Measurements from ENCODE around the gene GULP1. TPM values are rescaled to one million over a fixed set of nuclear protein-coding genes. Genes with fewer than 3 reads are reported as not detected.

The GULP1 gene
- polyA plus RNA-seq, 1 donor (not counting 4 experiments of a cell fraction or from before 2014, with no cell fraction given), result 11.7 TPM

- H3K36me3 ChIP-seq (ENCODE audit: control insufficient read depth in 2 of 2, extremely low read depth in 1 of 2, insufficient read depth in 2 of 2, low read length in 2 of 2), result no peaks in the 10 kb centered on the region
- H3K4me1 ChIP-seq (ENCODE audit: control insufficient read depth, extremely low read depth, insufficient read depth, low read length), result no peaks in the 10 kb centered on the region
- dilution Hi-C loops (cut with MboI; ENCODE audit: extremely low pct_ligation_motif_present, low sequenced_read_pairs), result loop anchor here (25.0 kb wide), 1 partner anchor 461 kb away; no protein-coding TSS in a partner anchor
- TF ChIP-seq CTCF (optimal IDR thresholded peaks at IDR 0.05 in 1 of 3, IDR thresholded peaks at IDR 0.05 in 1 of 3, conservative IDR thresholded peaks at IDR 0.05 in 1 of 3; ENCODE audit: extremely low read depth in 1 of 3, insufficient read depth in 2 of 3, low read length in 3 of 3) (no peak), EZH2 (IDR thresholded peaks at IDR 0.05; ENCODE audit: low read length) (no peak)
- no peak overlapping the region for H3K4me2 ChIP-seq (ENCODE audit: control insufficient read depth, extremely low read depth, insufficient read depth, low read depth, low read length)
- no peak for DNase-seq (ENCODE audit: low read depth, low spot score)
- no peak overlapping the region for H3K9ac ChIP-seq (ENCODE audit: control insufficient read depth, extremely low read depth, insufficient read depth, low read length)
- no peak overlapping the region for H3K27ac ChIP-seq (ENCODE audit: control insufficient read depth, insufficient read depth, low read length)
- no peak overlapping the region for H3K4me3 ChIP-seq (ENCODE audit: control insufficient read depth in 2 of 3, extremely low read depth in 1 of 3, insufficient read depth in 2 of 3, low read depth in 1 of 3, low read length in 3 of 3)
- FAIRE-seq, result no peak
- H3K9me1 ChIP-seq (ENCODE audit: control insufficient read depth, extremely low read depth, insufficient read depth, low read length), result no peaks in the 10 kb centered on the region
- no peaks in the 10 kb centered on the region for H3K9me3 ChIP-seq (ENCODE audit: control insufficient read depth, low read depth, low read length)
- H3K27me3 ChIP-seq (ENCODE audit: control insufficient read depth, extremely low read depth, insufficient read depth, low read length), result no peaks in the 10 kb centered on the region
- no peaks in the 10 kb centered on the region for H4K20me1 ChIP-seq (ENCODE audit: control insufficient read depth, extremely low read depth, insufficient read depth, low read length)
- no peak overlapping the region for H2AFZ ChIP-seq (ENCODE audit: control insufficient read depth, low read length)
- H3K79me2 ChIP-seq (ENCODE audit: control insufficient read depth, insufficient read depth, low read length), result no peaks in the 10 kb centered on the region
Observed at GRCh38 chr2:188526701-188527100, 235.0 kb downstream of the GULP1 start.

DNA sequence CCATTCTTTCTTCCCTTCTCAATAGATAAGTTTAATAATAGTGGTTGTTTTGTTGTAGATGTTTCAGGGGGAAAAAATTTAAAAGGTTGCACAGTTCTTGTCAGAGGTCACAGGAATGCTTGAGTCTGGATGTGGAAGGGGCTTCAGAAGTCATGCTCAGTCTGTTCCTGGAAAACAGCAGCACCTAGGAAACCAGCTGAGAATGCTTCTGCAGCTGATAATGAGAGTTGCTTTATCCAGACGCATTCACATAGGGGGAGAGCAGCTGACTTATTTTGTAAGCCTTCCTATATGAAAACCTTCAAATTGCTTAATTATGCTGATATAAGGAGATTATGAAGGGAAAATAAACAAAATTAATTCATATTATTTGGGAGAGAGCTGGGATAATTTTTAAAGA is 235.5 kb downstream of the GULP1 start:
- Histone ChIP-seq H3K9me3 (ENCODE audit: control insufficient read depth, low read depth, low read length) (no peaks in the 10 kb centered on the region), H3K4me3 (ENCODE audit: control insufficient read depth in 2 of 3, extremely low read depth in 1 of 3, insufficient read depth in 2 of 3, low read depth in 1 of 3, low read length in 3 of 3) (no peak overlapping the region), H3K4me1 (ENCODE audit: control insufficient read depth, extremely low read depth, insufficient read depth, low read length) (no peaks in the 10 kb centered on the region), H3K4me2 (ENCODE audit: control insufficient read depth, extremely low read depth, insufficient read depth, low read depth, low read length) (no peak overlapping the region), H2AFZ (ENCODE audit: control insufficient read depth, low read length) (no peak overlapping the region), H3K9ac (ENCODE audit: control insufficient read depth, extremely low read depth, insufficient read depth, low read length) (no peak overlapping the region), H3K9me1 (ENCODE audit: control insufficient read depth, extremely low read depth, insufficient read depth, low read length) (no peaks in the 10 kb centered on the region), H4K20me1 (ENCODE audit: control insufficient read depth, extremely low read depth, insufficient read depth, low read length) (no peaks in the 10 kb centered on the region), H3K79me2 (ENCODE audit: control insufficient read depth, insufficient read depth, low read length) (no peaks in the 10 kb centered on the region), H3K36me3 (ENCODE audit: control insufficient read depth in 2 of 2, extremely low read depth in 1 of 2, insufficient read depth in 2 of 2, low read length in 2 of 2) (no peaks in the 10 kb centered on the region), H3K27ac (ENCODE audit: control insufficient read depth, insufficient read depth, low read length) (no peak overlapping the region), H3K27me3 (ENCODE audit: control insufficient read depth, extremely low read depth, insufficient read depth, low read length) (no peaks in the 10 kb centered on the region)
- DNase-seq (ENCODE audit: low read depth, low spot score), result no peak
- FAIRE-seq, result no peak
- no peak for TF ChIP-seq EZH2 (IDR thresholded peaks at IDR 0.05; ENCODE audit: low read length)
- no peak for TF ChIP-seq CTCF (optimal IDR thresholded peaks at IDR 0.05 in 1 of 3, IDR thresholded peaks at IDR 0.05 in 1 of 3, conservative IDR thresholded peaks at IDR 0.05 in 1 of 3; ENCODE audit: extremely low read depth in 1 of 3, insufficient read depth in 2 of 3, low read length in 3 of 3)
- dilution Hi-C loops (cut with MboI; ENCODE audit: extremely low pct_ligation_motif_present, low sequenced_read_pairs), result loop anchor here (25.0 kb wide), 1 partner anchor 460 kb away; no protein-coding TSS in a partner anchor
